Right lung (tissue), 5 donors: ENCODE data around the gene SPECC1. TPM values are rescaled to one million over a fixed set of nuclear protein-coding genes. Genes with fewer than 3 reads are reported as not detected.

Experiments used
- DNase-seq, 2 donors: peaks; one replicate each; pipeline ENCODE4 v3.0.0-alpha.2; 2013
- polyA plus RNA-seq, 5 donors: library from polyadenylated mRNA; unstranded; fragments of 120-200 nt; gene quantifications; one replicate each; pipeline versions ENCODE4 v1.2.1 to v1.2.3, GENCODE V29; 2013; ENCODE audit warnings: inconsistent platforms in 1 of 5, low replicate concordance in 1 of 5; ENCODE audit not compliant: insufficient read length in 5 of 5, insufficient read depth in 1 of 5

SPECC1 gene
- polyA plus RNA-seq, 5 donors = 5.4 to 9.0 (median 6.5) TPM

- peak in 1 of 2 donors; percentile 15 for DNase-seq
These were observed 257.8 kb downstream of the SPECC1 start for GRCh38 chr17:20266806-20267458.

DNA sequence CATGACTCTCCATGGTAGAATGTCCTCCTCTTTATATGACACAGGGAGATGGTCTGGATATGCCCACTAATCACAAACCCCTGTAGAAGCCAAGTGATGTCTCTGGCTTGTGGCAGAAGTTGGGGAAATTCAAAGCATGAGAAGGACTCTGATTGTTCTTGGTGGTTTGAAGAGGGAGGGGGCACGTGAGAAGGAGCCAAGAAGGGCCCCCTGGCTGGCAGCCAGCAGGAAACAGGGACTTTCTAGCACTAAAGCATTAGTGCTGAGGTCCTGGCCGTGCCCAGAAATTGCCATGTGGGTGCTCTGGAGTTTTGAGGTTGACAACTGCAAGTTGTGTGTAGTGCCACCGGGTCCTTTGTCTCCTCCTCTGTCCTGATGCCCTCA lies 258.3 kb downstream of the SPECC1 start:
- DNase-seq = no peak

GRCh38 chr17:20270369-20270768 lies 261.2 kb downstream of the SPECC1 start:
- DNase-seq = no peak

GRCh38 chr17:20271011-20271610 lies 262.0 kb downstream of the SPECC1 start:
- no peak for DNase-seq

- no peak for DNase-seq
These were observed 264.8 kb downstream of the SPECC1 start for GRCh38 chr17:20273741-20274500.

DNA sequence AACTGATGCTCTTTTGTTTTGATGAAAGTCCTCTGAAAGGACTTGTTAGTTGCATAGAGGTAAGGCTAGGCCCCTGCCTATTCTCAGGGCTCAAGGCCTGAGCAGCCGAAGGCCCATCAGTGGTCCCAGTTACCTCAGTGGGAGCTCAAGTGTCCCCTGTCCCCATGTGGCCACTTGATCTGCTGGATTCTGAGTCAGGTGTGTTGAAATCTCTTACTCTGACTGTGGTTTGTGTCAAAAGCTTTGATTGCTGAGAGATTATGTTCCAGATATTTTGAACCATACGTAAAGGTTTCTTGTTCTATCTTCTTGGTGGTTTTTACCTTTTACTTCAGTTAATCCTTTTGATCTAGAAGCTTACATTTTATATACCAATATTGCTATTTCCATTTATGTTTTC lies 266.5 kb downstream of the SPECC1 start:
- DNase-seq = no peak

- no peak for DNase-seq
These were observed 267.3 kb downstream of the SPECC1 start for GRCh38 chr17:20276421-20276820.

- DNase-seq = no peak
These were observed 269.6 kb downstream of the SPECC1 start for GRCh38 chr17:20278805-20279204.

- no peak for DNase-seq
These were observed 270.5 kb downstream of the SPECC1 start for GRCh38 chr17:20279631-20280030.

DNA sequence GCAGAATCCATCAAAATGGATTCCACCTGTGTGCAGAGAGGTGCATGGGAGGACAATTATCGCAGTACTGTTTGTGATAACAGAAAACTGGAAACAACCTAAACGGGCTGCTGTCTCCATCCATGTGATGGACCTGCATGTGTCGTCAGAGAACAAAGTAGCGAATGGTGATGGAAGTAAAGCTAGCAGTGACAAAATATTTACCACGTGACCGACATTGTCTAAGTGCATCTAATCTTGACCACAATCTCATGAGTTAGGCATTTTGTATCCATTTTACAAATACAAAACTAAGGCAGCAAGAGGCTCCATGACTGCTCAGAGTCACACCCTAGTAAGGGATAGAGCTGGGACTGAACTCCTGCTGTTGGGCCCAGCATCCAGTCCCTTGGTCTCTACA lies 270.9 kb downstream of the SPECC1 start:
- no peak for DNase-seq

- no peak for DNase-seq
These were observed 271.7 kb downstream of the SPECC1 start for GRCh38 chr17:20280851-20281250.

DNA sequence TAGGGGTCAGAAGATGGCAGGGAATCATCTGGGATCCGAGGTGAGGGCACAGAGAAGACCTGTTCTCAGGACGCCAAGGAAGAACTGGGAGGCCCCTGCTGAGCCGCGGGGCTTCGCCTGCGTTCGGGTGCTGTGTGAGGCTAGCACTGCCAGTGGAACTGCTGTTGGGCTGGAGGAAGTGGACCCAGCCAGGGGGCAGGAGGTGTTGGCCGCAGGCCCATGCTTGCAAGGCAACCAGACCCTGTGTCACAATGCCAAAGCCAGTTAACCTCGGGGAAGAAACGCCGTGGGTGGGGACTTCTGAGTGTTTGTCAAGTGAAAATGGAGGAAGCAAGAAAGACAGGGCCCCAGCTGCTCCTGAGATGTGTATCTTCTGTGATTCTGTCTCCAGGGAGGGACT lies 272.7 kb downstream of the SPECC1 start:
- no peak for DNase-seq

DNA sequence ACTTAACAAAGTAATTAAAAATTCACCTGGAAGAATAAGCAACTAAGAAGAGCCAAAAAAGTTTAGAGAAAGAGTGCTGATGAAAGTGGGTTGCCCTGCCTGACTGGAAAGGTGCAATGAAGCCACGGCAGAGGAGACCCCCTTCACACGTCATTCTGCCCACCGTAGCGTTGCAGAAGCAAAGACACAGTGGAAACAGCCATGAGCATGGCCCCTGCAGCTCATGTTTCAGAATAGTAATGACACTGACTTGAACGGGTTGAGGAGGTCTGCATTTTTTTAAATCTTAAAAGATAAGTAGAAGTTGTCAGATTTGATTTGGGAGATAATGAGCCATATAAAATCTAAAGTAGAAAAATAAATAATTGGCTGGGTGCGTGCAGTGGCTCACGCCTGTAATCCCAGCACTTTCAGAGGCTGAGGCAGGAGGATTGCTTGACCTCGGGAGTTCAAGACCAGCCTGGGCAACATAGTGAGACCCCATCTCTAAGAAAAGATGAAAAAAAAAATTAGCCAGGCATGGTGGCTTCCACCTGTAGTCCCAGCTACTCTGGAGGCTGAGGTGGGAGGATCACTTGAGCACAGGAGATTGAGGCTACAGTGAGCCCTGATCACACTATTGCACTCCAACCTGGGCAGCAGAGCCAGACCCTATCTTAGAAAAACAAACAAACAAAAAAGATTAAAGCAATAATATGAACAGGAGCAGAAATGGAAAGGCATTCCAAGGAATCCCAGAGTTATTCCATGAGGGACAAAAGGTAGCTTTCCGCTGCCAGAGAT lies 273.6 kb downstream of the SPECC1 start:
- no peak for DNase-seq

DNA sequence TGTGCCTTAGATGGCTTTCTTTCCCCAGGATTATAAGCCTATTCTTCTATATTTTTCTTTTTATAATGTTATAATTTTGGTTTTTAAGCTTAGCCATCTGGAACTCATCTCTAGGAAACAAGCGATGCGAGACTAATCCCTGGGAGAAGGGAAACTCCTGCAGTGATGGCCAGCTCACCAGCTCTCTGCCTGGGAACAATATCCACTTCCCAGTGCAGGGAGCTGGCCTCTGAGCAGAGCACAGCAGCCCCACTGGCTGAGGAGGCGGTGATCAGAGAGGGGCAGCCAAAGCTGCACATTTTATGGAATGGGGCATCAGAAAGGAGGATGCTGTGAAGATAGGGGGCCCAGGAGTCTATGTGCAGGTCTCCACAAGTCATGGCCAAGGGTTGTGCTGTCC lies 274.9 kb downstream of the SPECC1 start:
- no peak for DNase-seq

DNA sequence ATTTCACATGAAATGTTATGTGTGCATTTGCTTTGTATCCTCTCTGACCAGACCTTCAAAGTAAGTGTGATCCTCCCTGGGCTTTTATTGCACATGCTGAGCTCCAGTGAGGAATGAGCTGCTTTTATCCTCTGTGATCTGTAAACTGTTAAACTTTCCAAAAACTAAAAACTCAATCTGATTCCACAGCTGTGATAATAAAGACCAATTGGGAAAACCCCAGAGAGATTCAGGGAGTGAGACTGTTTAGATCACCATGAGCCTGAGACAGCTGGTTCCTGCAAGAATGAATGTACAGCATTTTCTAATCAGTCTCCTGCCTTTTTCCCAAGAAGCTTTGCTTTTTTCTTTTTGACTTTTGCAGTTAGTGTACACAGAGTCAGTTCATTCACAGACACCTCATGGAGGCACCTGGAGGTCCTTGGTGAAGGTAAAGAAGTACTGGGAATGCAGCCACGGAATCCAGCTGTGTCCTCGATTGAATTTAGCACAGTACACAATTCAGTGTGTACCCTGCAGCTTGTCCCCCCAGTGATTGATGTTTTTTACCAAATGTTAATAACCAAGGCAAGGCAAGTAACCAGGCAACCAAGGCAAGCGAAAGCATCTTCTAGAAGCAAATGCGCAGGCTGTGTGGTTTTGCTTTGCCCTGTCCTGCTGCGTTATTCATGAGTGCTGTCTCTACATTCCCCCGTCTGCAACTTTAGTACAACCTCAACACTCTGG lies 275.6 kb downstream of the SPECC1 start:
- DNase-seq = no peak

DNA sequence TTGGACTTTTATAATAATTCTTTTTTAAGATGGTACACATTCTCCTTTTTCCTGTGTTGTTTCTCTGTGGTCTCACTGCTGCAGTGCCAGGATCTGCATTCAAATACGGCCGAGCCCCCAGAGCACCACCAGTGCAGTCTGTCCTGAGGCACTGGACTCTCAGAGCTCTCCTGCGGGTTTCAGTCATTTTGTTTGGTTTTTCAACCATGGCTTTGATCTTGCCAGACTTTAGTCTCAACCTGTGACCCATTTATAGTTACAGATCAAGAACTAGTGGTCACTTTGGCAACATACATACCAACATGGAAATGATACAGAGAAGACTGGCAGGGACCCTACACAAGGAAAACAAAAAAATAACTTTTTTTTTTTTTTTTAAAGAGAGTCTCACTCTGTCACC lies 280.8 kb downstream of the SPECC1 start:
- no peak for DNase-seq

- no peak for DNase-seq
These were observed 282.7 kb downstream of the SPECC1 start for GRCh38 chr17:20291853-20292252.

DNA sequence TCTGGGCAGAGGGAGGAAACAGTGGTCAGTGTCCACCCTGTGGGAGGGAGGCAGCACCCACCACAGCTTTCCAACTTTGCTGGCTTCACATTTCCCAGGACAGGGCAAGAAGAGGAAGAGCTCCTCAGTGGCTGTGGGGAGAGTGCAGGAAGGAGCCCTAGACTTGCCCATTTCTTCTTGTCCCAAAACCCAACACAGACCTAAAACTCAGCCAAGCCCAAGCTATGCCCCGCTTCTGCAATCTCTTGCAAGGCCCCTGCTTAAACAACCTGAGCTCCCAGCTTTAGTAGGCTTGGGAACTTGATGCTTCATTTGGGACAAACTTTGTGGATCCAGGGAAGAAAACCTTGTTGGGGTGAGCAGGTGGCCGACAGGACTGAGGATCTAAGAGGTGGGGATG lies 284.3 kb downstream of the SPECC1 start:
- DNase-seq = no peak

GRCh38 chr17:20294120-20294519 lies 285.0 kb downstream of the SPECC1 start:
- no peak for DNase-seq

DNA sequence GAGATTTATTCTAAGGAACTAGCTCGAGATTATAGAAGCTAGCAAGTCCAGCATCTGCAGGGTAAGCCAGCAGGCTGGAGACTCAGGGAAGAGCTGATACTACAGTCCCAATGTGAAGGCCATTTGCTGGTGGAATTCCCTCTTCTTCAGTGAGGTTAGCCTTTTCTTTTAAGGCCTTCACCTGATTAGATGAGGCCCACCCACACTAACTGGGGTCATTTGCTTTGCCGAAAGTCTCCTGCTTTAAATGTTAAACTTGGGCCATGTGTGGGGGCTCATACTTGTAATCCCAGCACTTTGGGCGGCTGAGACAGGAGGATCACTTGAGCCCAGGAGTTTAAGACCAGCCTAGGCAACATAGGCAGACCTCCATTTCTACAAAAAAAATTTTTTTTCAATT lies 289.9 kb downstream of the SPECC1 start:
- no peak for DNase-seq

DNA sequence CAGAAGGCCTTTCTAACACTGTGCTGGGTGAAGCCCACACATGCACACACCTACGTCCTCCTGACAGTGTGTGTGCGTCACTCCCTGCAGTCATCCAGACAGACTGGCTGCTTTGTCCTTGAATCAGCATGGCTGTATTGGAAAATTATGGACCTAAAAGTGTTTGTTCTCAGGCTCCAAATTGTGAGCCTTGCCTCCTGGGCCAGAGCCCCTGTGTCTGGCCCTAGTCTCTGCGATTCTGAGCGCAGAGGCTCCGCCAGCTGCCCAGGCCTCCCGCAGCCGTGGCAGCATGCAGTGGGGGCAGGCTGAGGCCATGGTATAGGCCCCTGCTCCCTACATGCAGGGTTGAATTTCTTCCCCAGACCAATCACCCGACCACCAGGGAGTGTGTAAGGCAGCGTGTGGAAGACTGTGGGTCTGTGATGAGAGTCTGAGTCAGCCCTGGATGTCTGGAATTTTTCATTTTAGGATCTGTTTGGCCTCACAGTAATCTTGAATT lies 291.3 kb downstream of the SPECC1 start:
- no peak for DNase-seq
